SK-N-SH (cell line): ENCODE measurements around the gene PAPOLB. TPM values are rescaled to one million over a fixed set of nuclear protein-coding genes. Genes with fewer than 3 reads are reported as not detected.

Experiments
- CTCF ChIA-PET: fragments of 300-600, 350-600 bp; formaldehyde crosslinking; extraction: SDS; loops from one replicate; lab custom pipeline; 2021; lab: Yijun Ruan, JAX
- POLR2A ChIA-PET: fragments of 350-600 bp; sonication (Branson Sonifier 250); formaldehyde crosslinking; extraction: SDS; loops from one replicate; lab custom pipeline; 2020; ENCODE audit warnings: antibody characterized with exemption, inconsistent platforms; lab: Yijun Ruan, JAX
- DNase-seq: peaks from one replicate; pipeline ENCODE4 v3.0.0; 2012
- H2AFZ ChIP-seq: fragments of 200-600 bp; sonication (generic); 2 replicates; pipeline ENCODE4 v1.8.1; 2016; ENCODE audit warnings: antibody characterized with exemption, mild to moderate bottlenecking, low read depth
- H3F3A ChIP-seq: fragments of 200-600 bp; sonication (generic); replicated peaks from 2 replicates; pipeline ENCODE3; 2016; ENCODE audit warnings: antibody characterized with exemption, mild to moderate bottlenecking; ENCODE audit not compliant: insufficient read depth
- H3K27ac ChIP-seq, 2 experiments: fragments of 200-500 bp in 1 of 2; fragments of 200-600 bp in 1 of 2; sonication (Bioruptor generic) in 1 of 2; sonication (generic), shearing (Covaris generic) in 1 of 2; 2 replicates each; pipeline versions ENCODE4 v1.5.1 to v1.6.1; 2014 to 2016; ENCODE audit warnings: low read depth in 2 of 2, inconsistent platforms in 1 of 2, low read length in 1 of 2, mild to moderate bottlenecking in 1 of 2, mixed read lengths in 1 of 2
- H3K27me3 ChIP-seq: fragments of 200-600 bp; sonication (generic), shearing (Covaris generic); 2 replicates; pipeline ENCODE4 v1.6.1; 2016; ENCODE audit warnings: mixed run types; ENCODE audit not compliant: insufficient read depth
- H3K36me3 ChIP-seq, 2 experiments: fragments of 200-500 bp in 1 of 2; fragments of 200-600 bp in 1 of 2; sonication (Bioruptor generic) in 1 of 2; sonication (generic) in 1 of 2; replicated peaks in 1 of 2; 2 replicates each; pipeline versions ENCODE3 to v1.5.1; 2014 to 2016; ENCODE audit warnings: low read length in 1 of 2, mild to moderate bottlenecking in 1 of 2; ENCODE audit not compliant: insufficient read depth in 2 of 2, control insufficient read depth in 1 of 2
- H3K4me1 ChIP-seq, 2 experiments: fragments of 200-500 bp in 1 of 2; fragments of 200-600 bp in 1 of 2; sonication (Bioruptor generic) in 1 of 2; sonication (generic), shearing (Covaris generic) in 1 of 2; 2 replicates each; pipeline versions ENCODE4 v1.5.1 to v1.6.1; 2014 to 2016; ENCODE audit warnings: low read depth in 1 of 2, low read length in 1 of 2, mixed run types in 1 of 2; ENCODE audit not compliant: insufficient read depth in 2 of 2, control insufficient read depth in 1 of 2
- H3K4me2 ChIP-seq: fragments of 200-600 bp; sonication (generic), shearing (Covaris generic); 2 replicates; pipeline ENCODE4 v1.6.1; 2017; ENCODE audit warnings: mixed run types
- H3K4me3 ChIP-seq, 2 experiments: fragments of 200-500 bp in 1 of 2; fragments of 200-600 bp in 1 of 2; sonication (Bioruptor generic) in 1 of 2; sonication (generic), shearing (Covaris generic) in 1 of 2; 2 replicates each; pipeline versions ENCODE4 v1.5.1 to v1.8.1; 2014 to 2016; ENCODE audit warnings: low read depth in 2 of 2, inconsistent platforms in 1 of 2, low read length in 1 of 2, mild to moderate bottlenecking in 1 of 2, mixed read lengths in 1 of 2, moderate library complexity in 1 of 2
- H3K79me2 ChIP-seq: fragments of 200-600 bp; sonication (generic); 2 replicates; pipeline ENCODE4 v1.8.1; 2017; ENCODE audit warnings: mild to moderate bottlenecking; ENCODE audit not compliant: insufficient read depth
- H3K9ac ChIP-seq: fragments of 200-600 bp; sonication (generic); 2 replicates; pipeline ENCODE4 v1.6.1; 2017; ENCODE audit warnings: mixed run types
- H3K9me2 ChIP-seq: fragments of 200-600 bp; sonication (generic); 2 replicates; pipeline ENCODE4 v1.6.1; 2017; ENCODE audit warnings: mixed run types
- H3K9me3 ChIP-seq: fragments of 200-600 bp; sonication (generic); 2 replicates; pipeline ENCODE4 v1.6.1; 2017; ENCODE audit warnings: mixed run types, mild to moderate bottlenecking, moderate library complexity
- H4K20me1 ChIP-seq: fragments of 200-600 bp; sonication (generic); 2 replicates; pipeline ENCODE4 v1.6.1; 2017; ENCODE audit warnings: mild to moderate bottlenecking, mixed run types; ENCODE audit not compliant: insufficient read depth
- CHD2 ChIP-seq: fragments of 150-350 bp; IDR thresholded peaks from 2 replicates; pipeline ENCODE4 v1.6.1; 2018; ENCODE audit warnings: low read length; ENCODE audit not compliant: partially characterized antibody
- ELF1 ChIP-seq: IDR thresholded peaks from 2 replicates; pipeline ENCODE4 v1.4.0; 2012
- EZH2phosphoT487 ChIP-seq: fragments of 200-600 bp; sonication (generic); IDR thresholded peaks from 2 replicates; pipeline ENCODE4 v1.6.1; 2017; ENCODE audit warnings: low read depth, mixed run types, mild to moderate bottlenecking, antibody characterized with exemption, moderate library complexity, borderline replicate concordance
- FOXJ3 ChIP-seq: sonication (generic); formaldehyde crosslinking; IDR thresholded peaks from 2 replicates; pipeline ENCODE4 v1.5.1; 2020; ENCODE audit warnings: mild to moderate bottlenecking, missing genetic modification reagents
- GATA2 ChIP-seq: sonication (generic); formaldehyde crosslinking; IDR thresholded peaks from 2 replicates; pipeline ENCODE4 v1.5.0; 2020; ENCODE audit warnings: mild to moderate bottlenecking, missing genetic modification reagents
- MXI1 ChIP-seq: IDR thresholded peaks from 2 replicates; pipeline ENCODE4 v1.6.1; 2012; ENCODE audit warnings: mild to moderate bottlenecking, low read depth, low read length, improper control_type of control experiment
- PBX3 ChIP-seq: IDR thresholded peaks from 2 replicates; pipeline ENCODE4; 2012
- RAD21 ChIP-seq: IDR thresholded peaks from 2 replicates; pipeline ENCODE4 v1.6.1; 2012; ENCODE audit warnings: mild to moderate bottlenecking, low read length
- RFX5 ChIP-seq: IDR thresholded peaks from 2 replicates; pipeline ENCODE4 v1.6.1; 2012; ENCODE audit warnings: mild to moderate bottlenecking, improper control_type of control experiment, low read length
- SMC3 ChIP-seq: IDR thresholded peaks from 2 replicates; pipeline ENCODE4 v1.6.1; 2012; ENCODE audit warnings: low read depth, low read length, improper control_type of control experiment
- TAF1 ChIP-seq: IDR thresholded peaks from 2 replicates; pipeline ENCODE4 v1.6.1; 2012; ENCODE audit warnings: low read depth, mild to moderate bottlenecking, low read length, moderate library complexity, borderline replicate concordance
- ZBTB33 ChIP-seq: IDR thresholded peaks from 2 replicates; pipeline ENCODE4 v1.4.0; 2012; ENCODE audit warnings: low read depth, borderline replicate concordance
- WGBS: methylation state at CpG from one replicate; pipeline ENCODE4 v1.1.6; 2017; ENCODE audit warnings: low lambda C conversion rate; 5-methylcytosine and 5-hydroxymethylcytosine counted together
- polyA plus RNA-seq, 3 experiments: library from polyadenylated mRNA; depleted of rRNA; stranded (reverse); fragments of >200 nt; gene quantifications; 2 replicates each; pipeline ENCODE4 v1.2.3, GENCODE V29; 2012
- TF ChIP-seq, protein P1 (sequence below): IDR thresholded peaks from 2 replicates; pipeline ENCODE4 v1.6.1; 2012; ENCODE audit warnings: mild to moderate bottlenecking, low read depth, low read length, moderate library complexity

Gene PAPOLB
- polyA plus RNA-seq, 1 of the 3 experiments (the other 2 are of a cell fraction) = not detected

DNA sequence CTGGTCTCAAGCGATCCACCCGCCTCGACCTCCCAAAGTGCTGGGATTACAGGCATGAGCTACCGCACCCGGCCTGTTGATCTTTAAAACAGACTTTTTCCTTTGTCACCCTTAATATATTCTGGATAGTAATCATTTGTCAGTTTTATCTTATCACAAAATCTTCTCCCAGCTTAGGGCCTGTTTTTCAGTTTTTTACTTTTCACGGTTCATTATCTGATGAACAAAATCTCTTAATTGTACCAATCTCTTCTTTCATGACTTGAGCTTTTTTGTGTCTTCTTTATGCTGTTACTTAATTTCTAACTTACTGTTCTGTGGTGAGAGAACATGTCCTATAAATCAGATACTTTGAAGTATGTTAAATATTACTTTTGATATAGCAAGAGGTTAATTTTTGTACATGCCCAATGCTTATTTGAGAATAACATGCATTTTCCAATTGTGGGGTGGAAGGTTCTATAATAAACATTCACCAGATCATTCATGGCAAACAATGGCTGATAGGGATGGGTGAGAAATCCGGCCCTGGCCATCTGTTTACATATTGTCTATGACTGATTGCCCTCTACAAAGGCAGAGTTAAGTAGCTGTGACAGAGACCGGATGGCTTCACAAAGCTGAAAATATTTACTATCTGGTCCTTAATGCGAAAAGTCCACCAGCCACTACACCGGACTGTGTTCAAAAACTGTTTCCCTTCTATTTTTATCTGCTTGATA lies 5.3 kb downstream of the PAPOLB start (continued):
- TF ChIP-seq CHD2 (no peak), ELF1 (no peak), RAD21 (no peak; the same call in 1 of the 2 replicates), FOXJ3 (CRISPR knock-in tag) (peak; percentile 69)
- TF ChIP-seq, all 33 proteins: peak for 5

- H3K9me3 ChIP-seq = peaks cover 8% of the 10 kb centered on the region; the same call in 1 of the 2 replicates
- no peak for DNase-seq
- TF ChIP-seq MXI1 (no peak), RFX5 (no peak), GATA2 (no peak), ZBTB33 (no peak), RAD21 (no peak), EZH2phosphoT487 (no peak), PBX3 (no peak), SMC3 (no peak), FOXJ3 (CRISPR knock-in tag) (no peak), TAF1 (no peak)
- TF ChIP-seq, protein P1, sequence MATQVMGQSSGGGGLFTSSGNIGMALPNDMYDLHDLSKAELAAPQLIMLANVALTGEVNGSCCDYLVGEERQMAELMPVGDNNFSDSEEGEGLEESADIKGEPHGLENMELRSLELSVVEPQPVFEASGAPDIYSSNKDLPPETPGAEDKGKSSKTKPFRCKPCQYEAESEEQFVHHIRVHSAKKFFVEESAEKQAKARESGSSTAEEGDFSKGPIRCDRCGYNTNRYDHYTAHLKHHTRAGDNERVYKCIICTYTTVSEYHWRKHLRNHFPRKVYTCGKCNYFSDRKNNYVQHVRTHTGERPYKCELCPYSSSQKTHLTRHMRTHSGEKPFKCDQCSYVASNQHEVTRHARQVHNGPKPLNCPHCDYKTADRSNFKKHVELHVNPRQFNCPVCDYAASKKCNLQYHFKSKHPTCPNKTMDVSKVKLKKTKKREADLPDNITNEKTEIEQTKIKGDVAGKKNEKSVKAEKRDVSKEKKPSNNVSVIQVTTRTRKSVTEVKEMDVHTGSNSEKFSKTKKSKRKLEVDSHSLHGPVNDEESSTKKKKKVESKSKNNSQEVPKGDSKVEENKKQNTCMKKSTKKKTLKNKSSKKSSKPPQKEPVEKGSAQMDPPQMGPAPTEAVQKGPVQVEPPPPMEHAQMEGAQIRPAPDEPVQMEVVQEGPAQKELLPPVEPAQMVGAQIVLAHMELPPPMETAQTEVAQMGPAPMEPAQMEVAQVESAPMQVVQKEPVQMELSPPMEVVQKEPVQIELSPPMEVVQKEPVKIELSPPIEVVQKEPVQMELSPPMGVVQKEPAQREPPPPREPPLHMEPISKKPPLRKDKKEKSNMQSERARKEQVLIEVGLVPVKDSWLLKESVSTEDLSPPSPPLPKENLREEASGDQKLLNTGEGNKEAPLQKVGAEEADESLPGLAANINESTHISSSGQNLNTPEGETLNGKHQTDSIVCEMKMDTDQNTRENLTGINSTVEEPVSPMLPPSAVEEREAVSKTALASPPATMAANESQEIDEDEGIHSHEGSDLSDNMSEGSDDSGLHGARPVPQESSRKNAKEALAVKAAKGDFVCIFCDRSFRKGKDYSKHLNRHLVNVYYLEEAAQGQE = no peak
- H3K4me3 ChIP-seq = no peak overlapping the region
- no peak overlapping the region for H3K9ac ChIP-seq
- H3K27ac ChIP-seq = no peak overlapping the region
- no peaks in the 10 kb centered on the region for H3K27me3 ChIP-seq
- no peaks in the 10 kb centered on the region for H3K9me2 ChIP-seq
- H3K79me2 ChIP-seq = no peaks in the 10 kb centered on the region
- CTCF ChIA-PET = interaction anchor here (0.6 to 22.9 kb wide), 5 partner anchors 21 to 1756 kb away, joined by 3 to 645 read pairs (median 6); partner anchors contain the start of gene RADIL
- H3K36me3 ChIP-seq = no peaks in the 10 kb centered on the region
- no peaks in the 10 kb centered on the region for H3F3A ChIP-seq
- POLR2A ChIA-PET = interaction anchor here (2.8 kb wide), 1 partner anchor 28 kb away, joined by 15 read pairs; the partner anchor contains the start of gene RADIL
- no peak overlapping the region for H2AFZ ChIP-seq
- no peaks in the 10 kb centered on the region for H4K20me1 ChIP-seq
- peaks cover 0 to 17% of the 10 kb centered on the region in 2 experiments; a peak in 2 of 4 replicates for H3K4me1 ChIP-seq
- WGBS = 89% methylated on average over 6 of the region's 6 CpGs
- H3K4me2 ChIP-seq = no peak overlapping the region
Measured at GRCh38 chr7:4854916-4855315, 6.9 kb downstream of the PAPOLB start.
